ENCODE results near the gene CEP295NL. TPM values are rescaled to one million over a fixed set of nuclear protein-coding genes. Genes with fewer than 3 reads are reported as not detected.

The CEP295NL gene
- total RNA-seq, 1 experiment from 2014 or later, result 0.66 TPM

GRCh38 chr17:78900816-78901215 is 2.2 kb downstream of the CEP295NL start:
- H3K9me3 Mint-ChIP-seq, result no peaks in the 10 kb centered on the region; a peak in 1 of 5 replicates

More at GRCh38 chr17:78900816-78901215, 2.2 kb downstream of the CEP295NL start:
- Histone ChIP-seq H3K4me2 (ENCODE audit: insufficient read depth, insufficient read length, low read length) (no peak overlapping the region), H3K56ac (ENCODE audit: insufficient read length, low read depth, low read length) (no peak overlapping the region), H3K4ac (ENCODE audit: low read depth, low read length) (no peak overlapping the region), H3K27ac (ENCODE audit: insufficient read length, low read depth, low read length) (no peak overlapping the region), H2AFZ (ENCODE audit: low read length) (no peak overlapping the region), H2AK5ac (ENCODE audit: insufficient read length, low read length) (no peak overlapping the region), H3K18ac (ENCODE audit: insufficient read length, low read depth, low read length) (no peak overlapping the region), H2BK5ac (ENCODE audit: insufficient read length, low read length) (no peak overlapping the region), H3K27me3 (ENCODE audit: insufficient read depth, low read length) (no peaks in the 10 kb centered on the region), H4K8ac (replicated peaks; ENCODE audit: insufficient read length, low read depth, low read length) (no peak overlapping the region), H3K9me3 (ENCODE audit: control insufficient read depth, low read depth, low read length) (no peaks in the 10 kb centered on the region), H3K23me2 (ENCODE audit: insufficient read length, low read depth, low read length, poor library complexity, severe bottlenecking) (no peaks in the 10 kb centered on the region), H4K20me1 (ENCODE audit: control insufficient read depth, insufficient read depth, insufficient read length) (no peaks in the 10 kb centered on the region), H3K4me1 (ENCODE audit: insufficient read depth, low read length) (0 out of 2 replicates have a peak, but pooled peaks cover 1% of the 10 kb centered on the region), H3K79me2 (ENCODE audit: insufficient read depth, low read length) (no peaks in the 10 kb centered on the region), H4K5ac (ENCODE audit: insufficient read length, low read depth, low read length) (no peak overlapping the region), H2BK20ac (ENCODE audit: low read depth, low read length, poor library complexity, severe bottlenecking) (no peak overlapping the region), H2BK12ac (ENCODE audit: insufficient read length, low read depth, low read length) (no peak overlapping the region), H4K91ac (ENCODE audit: insufficient read length, low read depth, low read length) (no peak overlapping the region), H3T11ph (ENCODE audit: low read length) (no peak overlapping the region), H2BK15ac (ENCODE audit: low read depth, low read length) (no peak overlapping the region), H2BK120ac (ENCODE audit: low read depth, low read length, poor library complexity, severe bottlenecking) (no peak overlapping the region), H3K79me1 (ENCODE audit: insufficient read depth, low read depth, low read length, poor library complexity, severe bottlenecking) (peaks cover 3% of the 10 kb centered on the region), H3K9ac (ENCODE audit: extremely low read depth, insufficient read length, low read length) (no peak overlapping the region), H3K23ac (ENCODE audit: insufficient read length, low read depth, low read length) (no peak overlapping the region), H3K14ac (ENCODE audit: insufficient read depth, low read length) (no peak overlapping the region)
- TF ChIP-seq CTCF (conservative IDR thresholded peaks at IDR 0.05), result no peak
- Mint-ChIP-seq H3K27ac (no peak overlapping the region), H3K36me3 (ENCODE audit: insufficient read depth in 1 of 3, low read depth in 3 of 3) (peaks cover 0 to 8% (median 5%) of the 10 kb centered on the region in 3 experiments; a peak in 5 of 7 replicates), H3K4me1 (peaks cover 22 to 48% of the 10 kb centered on the region in 2 experiments), H3K27me3 (ENCODE audit: low read depth) (no peaks in the 10 kb centered on the region), H3K4me3 (no peak overlapping the region)
- WGBS (ENCODE audit: extremely low coverage, insufficient read length, low lambda C conversion rate), result no CpG with 5 or more reads among the region's 29 CpGs
- DNase-seq, result no peak

Measured in H9 (cell line).